Tibial nerve (tissue), 4 donors: ENCODE measurements around the gene WFDC11.
"Not testable (repeated sequence)": the region's sequence is repeated elsewhere in the genome, so short reads cannot be mapped to it uniquely, and the experiment has no call there.

Experiments
- CTCF ChIP-seq, 5 experiments: fragments of 200-600 bp in 3 of 5; fragments of 450-650 bp in 2 of 5; sonication (generic) in 3 of 5; IDR thresholded peaks; one replicate each; pipeline ENCODE4 v1.5.1; 2016 to 2019; ENCODE audit warnings: antibody characterized with exemption in 5 of 5, mild to moderate bottlenecking in 3 of 5, moderate library complexity in 2 of 5
- EP300 ChIP-seq, 2 donors: sonication (generic); formaldehyde crosslinking; IDR thresholded peaks; one replicate each; pipeline ENCODE4 v1.6.1; 2017; ENCODE audit warnings: antibody characterized with exemption in 2 of 2, mild to moderate bottlenecking in 1 of 2
- POLR2A ChIP-seq, 2 donors: fragments of 450-650 bp; IDR thresholded peaks; one replicate each; pipeline ENCODE4 v1.6.1; 2017; ENCODE audit warnings: antibody characterized with exemption in 2 of 2, mild to moderate bottlenecking in 2 of 2, moderate library complexity in 2 of 2

DNA sequence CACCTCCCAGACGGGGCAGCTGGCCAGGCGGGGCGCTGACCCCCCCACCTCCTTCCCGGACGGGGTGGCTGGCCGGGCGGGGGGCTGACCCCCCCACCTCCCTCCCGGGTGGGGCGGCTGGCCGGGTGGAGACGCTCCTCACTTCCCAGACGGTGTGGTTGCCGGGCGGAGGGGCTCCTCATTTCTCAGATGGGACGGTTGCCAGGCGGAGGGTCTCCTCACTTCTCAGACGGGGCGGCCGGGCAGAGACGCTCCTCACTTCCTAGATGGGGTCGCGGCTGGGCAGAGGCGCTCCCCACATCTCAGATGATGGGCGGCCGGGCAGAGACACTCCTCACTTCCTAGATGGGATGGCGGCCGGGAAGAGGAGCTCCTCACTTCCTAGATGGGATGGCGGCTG, 24.2 kb downstream of the WFDC11 start:
- TF ChIP-seq POLR2A, CTCF, EP300 (IDR thresholded peaks at IDR 0.05): not testable (repeated sequence)
